ENCODE measurements around the gene FAM156B.

- peak; percentile 76 for TF ChIP-seq POLR2A (IDR thresholded peaks at IDR 0.05)
- peak; percentile 75 to 99 (median 94) for TF ChIP-seq CTCF (IDR thresholded peaks at IDR 0.05)
- TF ChIP-seq POLR2AphosphoS5 (IDR thresholded peaks at IDR 0.05) = peak; percentile 75 to 77 (median 76)
Observed at GRCh38 chrX:52934704-52935469, 37.8 kb downstream of the FAM156B start.

All from transverse colon (tissue), 4 donors.